ENCODE data around the gene TMEM138.
"Not testable (repeated sequence)": the region's sequence is repeated elsewhere in the genome, so short reads cannot be mapped to it uniquely, and the experiment has no call there.

The TMEM138 gene

GRCh38 chr11:61378713-61379313, 16.6 kb downstream of the TMEM138 start:
- Histone ChIP-seq H3K27ac (replicated peaks) (no peak overlapping the region), H3K27me3 (ENCODE audit: insufficient read depth, poor library complexity, severe bottlenecking) (no peaks in the 10 kb centered on the region), H3K4me3 (replicated peaks; ENCODE audit: insufficient read depth, low read length) (no peak overlapping the region)
- peak; percentile 82 to 84 for DNase-seq (ENCODE audit: low read depth in 1 of 2, low spot score in 1 of 2)
- no peak for TF ChIP-seq CTCF (IDR thresholded peaks at IDR 0.05; ENCODE audit: insufficient read depth, low read length)
- TF ChIP-seq POLR2AphosphoS5 (IDR thresholded peaks at IDR 0.05; ENCODE audit: low read depth) = peak; percentile 29; the same call in 1 of the 2 replicates

- no peak for TF ChIP-seq SPI1 (IDR thresholded peaks at IDR 0.05; ENCODE audit: borderline replicate concordance, low read depth)
- TF ChIP-seq GABPA (IDR thresholded peaks at IDR 0.05; ENCODE audit: low read depth) = no peak
- no peak for TF ChIP-seq REST (IDR thresholded peaks at IDR 0.05; ENCODE audit: insufficient replicate concordance, low read depth)
- Histone ChIP-seq H3K4me3 (replicated peaks; ENCODE audit: insufficient read depth, low read length) (no peak overlapping the region), H3K27ac (replicated peaks) (no peak overlapping the region), H3K27me3 (ENCODE audit: insufficient read depth, poor library complexity, severe bottlenecking) (no peaks in the 10 kb centered on the region)
- DNase-seq (ENCODE audit: low read depth in 1 of 2, low spot score in 1 of 2) = no peak
These were observed 18.7 kb downstream of the TMEM138 start for GRCh38 chr11:61380884-61381283.

GRCh38 chr11:61383859-61384258, 21.7 kb downstream of the TMEM138 start:
- H3K4me3 ChIP-seq (replicated peaks; ENCODE audit: insufficient read depth, low read length); DNase-seq (ENCODE audit: low read depth in 1 of 2, low spot score in 1 of 2); H3K27ac ChIP-seq (replicated peaks); H3K27me3 ChIP-seq (ENCODE audit: insufficient read depth, poor library complexity, severe bottlenecking): not testable (repeated sequence)

- no peak overlapping the region for H3K4me3 ChIP-seq (replicated peaks; ENCODE audit: insufficient read depth, low read length)
- peak; percentile 30 for TF ChIP-seq CTCF (IDR thresholded peaks at IDR 0.05; ENCODE audit: insufficient read depth, low read length)
- TF ChIP-seq POLR2AphosphoS5 (IDR thresholded peaks at IDR 0.05; ENCODE audit: low read depth) = no peak
- no peak for TF ChIP-seq REST (IDR thresholded peaks at IDR 0.05; ENCODE audit: insufficient replicate concordance, low read depth)
- TF ChIP-seq SPI1 (IDR thresholded peaks at IDR 0.05; ENCODE audit: borderline replicate concordance, low read depth) = no peak
- TF ChIP-seq GABPA (IDR thresholded peaks at IDR 0.05; ENCODE audit: low read depth) = no peak
- DNase-seq (ENCODE audit: low read depth in 1 of 2, low spot score in 1 of 2) = peak in 1 of 2 experiments; percentile 35
- no peak overlapping the region for H3K27ac ChIP-seq (replicated peaks)
- no peaks in the 10 kb centered on the region for H3K27me3 ChIP-seq (ENCODE audit: insufficient read depth, poor library complexity, severe bottlenecking)
These were observed 22.4 kb downstream of the TMEM138 start for GRCh38 chr11:61384271-61385242.
